Activated gamma-delta T cell (primary cell): ENCODE results near the gene SCMH1.

Experiments used
- DNase-seq: peaks from one replicate; lab custom pipeline; 2025; lab: John Stamatoyannopoulos, UW

SCMH1 gene

GRCh38 chr1:41003640-41004220 is 238.4 kb downstream of the SCMH1 start:
- DNase-seq = peak; percentile 21

GRCh38 chr1:41003127-41003639 is 238.9 kb downstream of the SCMH1 start:
- DNase-seq = no peak

GRCh38 chr1:40998668-40999067 is 243.4 kb downstream of the SCMH1 start:
- no peak for DNase-seq

- DNase-seq = no peak
Observed at GRCh38 chr1:40997096-40997495, 245.0 kb downstream of the SCMH1 start.

- DNase-seq = no peak
Observed at GRCh38 chr1:40989066-40989465, 253.0 kb downstream of the SCMH1 start.

GRCh38 chr1:40988280-40988679 is 253.8 kb downstream of the SCMH1 start:
- no peak for DNase-seq

- no peak for DNase-seq
Observed at GRCh38 chr1:40987439-40988276, 254.4 kb downstream of the SCMH1 start.

GRCh38 chr1:40986956-40987355 is 255.2 kb downstream of the SCMH1 start:
- no peak for DNase-seq

GRCh38 chr1:40986328-40986783 is 255.8 kb downstream of the SCMH1 start:
- DNase-seq = no peak

GRCh38 chr1:40985875-40986274 is 256.2 kb downstream of the SCMH1 start:
- DNase-seq = no peak

- no peak for DNase-seq
Observed at GRCh38 chr1:40985161-40985560, 256.9 kb downstream of the SCMH1 start.

- no peak for DNase-seq
Observed at GRCh38 chr1:40984531-40984930, 257.6 kb downstream of the SCMH1 start.

- no peak for DNase-seq
Observed at GRCh38 chr1:40984066-40984465, 258.0 kb downstream of the SCMH1 start.

- no peak for DNase-seq
Observed at GRCh38 chr1:40983286-40983685, 258.8 kb downstream of the SCMH1 start.

GRCh38 chr1:40982721-40983120 is 259.4 kb downstream of the SCMH1 start:
- DNase-seq = no peak

- DNase-seq = no peak
Observed at GRCh38 chr1:40981691-40982448, 260.2 kb downstream of the SCMH1 start.

- peak; percentile 56 for DNase-seq
Observed at GRCh38 chr1:40980453-40981121, 261.5 kb downstream of the SCMH1 start.

GRCh38 chr1:40980068-40980452 is 262.0 kb downstream of the SCMH1 start:
- no peak for DNase-seq

GRCh38 chr1:40979241-40980067 is 262.7 kb downstream of the SCMH1 start, which contains the start of gene CTPS1:
TSS of gene CTPS1 (plus strand) at chr1:40979696. CDS start at chr1:40983291, 3,595 bp downstream.
- DNase-seq = peak; percentile 92

GRCh38 chr1:40978886-40979240 is 263.2 kb downstream of the SCMH1 start:
- no peak for DNase-seq

GRCh38 chr1:40977716-40978115 is 264.4 kb downstream of the SCMH1 start:
- DNase-seq = no peak
